NCI-H2081 treated with DMSO at 0.1 percent for 48 hours (cell line): Measurements from ENCODE around the gene FBXO41.
"Not testable (repeated sequence)": the region's sequence is repeated elsewhere in the genome, so short reads cannot be mapped to it uniquely, and the experiment has no call there.

Experiments used
- DNase-seq: peaks from one replicate; lab custom pipeline; 2025; lab: John Stamatoyannopoulos, UW

The FBXO41 gene

DNA sequence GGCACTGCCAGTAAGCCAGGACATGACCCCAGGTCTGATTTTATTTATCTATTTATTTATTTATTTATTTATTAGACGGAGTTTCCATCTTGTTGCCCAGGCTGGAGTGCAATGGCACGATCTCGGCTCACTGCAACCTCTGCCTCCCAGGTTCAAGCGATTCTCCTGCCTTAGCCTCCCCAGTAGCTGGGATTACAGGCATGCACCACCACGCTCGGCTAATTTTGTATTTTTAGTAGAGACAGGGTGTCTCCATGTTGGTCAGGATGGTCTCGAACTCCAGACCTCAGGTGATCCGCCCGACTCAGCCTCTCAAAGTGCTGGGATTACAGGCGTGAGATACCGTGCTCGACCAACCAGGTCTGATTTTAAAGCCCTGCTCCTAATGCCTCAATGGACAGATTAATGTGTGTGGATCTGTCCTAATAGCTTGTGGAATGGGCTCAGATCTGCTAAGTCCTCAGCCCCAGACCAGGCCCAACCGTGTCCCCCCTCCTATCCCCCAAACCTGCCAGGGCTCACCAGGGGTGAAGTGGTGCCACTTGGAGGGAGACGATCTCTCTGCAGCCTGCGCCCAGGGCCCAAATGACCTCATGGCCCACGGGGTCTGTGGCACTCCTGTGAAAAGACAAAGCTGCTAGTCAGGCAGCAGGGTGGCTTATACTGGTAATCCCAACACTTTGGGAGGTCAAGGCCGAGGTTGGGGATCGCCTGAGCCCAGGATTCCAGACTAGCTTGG, 21.4 kb downstream of the FBXO41 start:
- not testable (repeated sequence) for DNase-seq

DNA sequence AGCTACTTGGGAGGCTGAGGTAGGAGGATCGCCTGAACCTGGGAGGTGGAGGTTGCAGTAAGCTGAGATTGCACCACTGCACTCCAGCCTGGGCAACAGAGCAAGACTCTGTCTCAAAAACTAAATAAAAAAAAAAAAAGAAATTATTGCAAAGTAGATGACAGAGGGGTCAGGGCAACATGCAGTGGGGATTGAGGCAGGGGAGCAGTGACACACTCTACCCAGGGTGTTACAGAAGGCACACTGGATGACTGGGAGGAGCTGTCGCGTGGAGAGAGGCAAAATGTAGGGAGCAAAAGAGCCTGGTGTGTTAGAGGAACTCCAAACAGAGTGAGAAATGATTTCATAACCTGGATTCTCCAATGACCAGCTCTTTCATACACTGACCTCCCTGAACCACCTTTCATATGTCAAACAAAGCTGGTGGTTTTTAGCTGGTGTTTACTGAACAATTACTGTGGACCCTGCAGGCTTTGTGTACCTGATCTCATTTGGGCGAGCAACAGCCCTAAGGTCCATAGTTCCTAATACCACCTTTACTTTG, 22.1 kb downstream of the FBXO41 start:
- DNase-seq: no peak

- no peak for DNase-seq
Measured at GRCh38 chr2:73260338-73260984, 23.8 kb downstream of the FBXO41 start.

DNA sequence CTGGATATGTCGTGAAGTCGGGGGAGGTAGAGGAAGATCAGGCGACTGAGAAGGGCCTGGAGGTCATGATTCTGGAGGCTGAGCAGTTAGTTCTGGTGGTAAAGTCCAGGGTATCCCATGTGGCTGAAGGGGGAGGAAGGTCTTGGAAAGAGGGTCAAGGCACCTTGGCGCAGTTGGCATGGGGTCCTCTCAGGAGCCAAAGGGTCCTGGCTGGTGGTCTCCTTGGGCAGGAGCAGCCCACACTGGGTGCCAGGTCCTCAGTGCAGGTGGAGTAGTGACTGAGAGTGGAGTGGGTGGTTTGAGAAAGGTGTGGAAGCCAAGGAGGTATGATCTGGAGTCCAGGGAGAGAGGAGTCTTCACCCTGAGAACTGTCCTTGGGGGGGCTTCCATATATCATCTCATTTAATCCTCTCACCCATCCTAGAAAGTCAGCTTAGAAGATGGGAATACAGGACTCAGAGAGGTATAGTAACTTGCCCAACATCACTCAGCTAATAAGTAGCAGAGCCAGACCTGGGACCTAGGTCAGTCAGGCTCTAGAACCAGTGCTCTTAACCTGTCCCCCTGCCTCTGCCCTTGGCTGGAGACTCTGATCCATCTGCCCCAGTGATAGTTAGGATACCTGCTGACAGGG, 24.5 kb downstream of the FBXO41 start:
- no peak for DNase-seq

GRCh38 chr2:73259276-73259675, 25.0 kb downstream of the FBXO41 start:
- DNase-seq: no peak

DNA sequence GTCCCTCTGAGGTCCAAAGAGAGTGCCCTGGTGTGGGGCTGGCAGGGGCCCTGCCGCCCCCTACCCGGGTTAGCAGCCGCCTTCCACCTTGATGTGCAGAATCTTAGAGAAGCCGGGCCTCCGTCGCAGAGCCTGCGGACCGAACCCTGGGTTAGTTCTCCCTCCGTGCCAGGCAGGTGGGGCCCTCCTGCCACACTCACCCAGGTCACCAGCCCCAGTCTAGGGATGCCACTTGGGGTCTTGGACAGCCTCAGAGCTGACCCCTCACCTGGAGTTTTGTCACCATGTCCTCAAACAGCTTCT, 25.4 kb downstream of the FBXO41 start:
- DNase-seq: no peak

DNA sequence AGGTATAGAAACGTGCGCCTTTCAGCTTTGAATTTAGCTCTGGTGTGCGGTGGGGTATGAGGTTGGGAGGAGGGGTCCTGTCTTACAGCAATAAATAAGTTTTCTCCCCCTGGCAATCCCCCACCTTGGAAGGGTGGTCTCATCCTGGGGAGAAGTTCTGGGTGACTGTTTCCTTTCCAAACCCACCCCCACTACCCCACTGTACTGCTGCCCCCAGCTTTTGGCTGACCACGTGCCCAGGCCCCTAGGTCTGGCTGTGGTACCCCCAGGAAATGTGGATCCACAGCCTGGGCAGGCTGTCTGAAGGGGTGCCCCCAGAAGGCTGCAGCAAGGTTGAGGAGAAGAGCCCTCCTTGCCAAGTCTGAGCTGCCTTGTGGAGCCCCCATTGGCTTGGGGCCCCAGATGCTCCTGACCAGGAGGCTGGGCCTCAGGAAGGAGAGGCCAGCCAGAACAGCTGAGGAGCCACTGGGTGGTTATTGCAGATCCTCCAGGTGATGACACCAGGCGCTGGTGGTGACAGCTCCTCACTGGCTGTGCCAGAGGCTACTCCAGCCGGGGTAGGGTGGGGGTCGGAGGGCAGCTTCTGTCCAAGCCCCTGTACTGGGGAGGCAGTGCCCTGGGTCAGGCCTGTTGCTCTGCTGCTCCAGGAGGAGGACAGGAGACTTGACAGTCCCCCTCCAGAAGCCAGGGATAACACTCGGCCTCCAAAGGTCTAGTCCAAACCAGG, 25.9 kb downstream of the FBXO41 start:
- no peak for DNase-seq

DNA sequence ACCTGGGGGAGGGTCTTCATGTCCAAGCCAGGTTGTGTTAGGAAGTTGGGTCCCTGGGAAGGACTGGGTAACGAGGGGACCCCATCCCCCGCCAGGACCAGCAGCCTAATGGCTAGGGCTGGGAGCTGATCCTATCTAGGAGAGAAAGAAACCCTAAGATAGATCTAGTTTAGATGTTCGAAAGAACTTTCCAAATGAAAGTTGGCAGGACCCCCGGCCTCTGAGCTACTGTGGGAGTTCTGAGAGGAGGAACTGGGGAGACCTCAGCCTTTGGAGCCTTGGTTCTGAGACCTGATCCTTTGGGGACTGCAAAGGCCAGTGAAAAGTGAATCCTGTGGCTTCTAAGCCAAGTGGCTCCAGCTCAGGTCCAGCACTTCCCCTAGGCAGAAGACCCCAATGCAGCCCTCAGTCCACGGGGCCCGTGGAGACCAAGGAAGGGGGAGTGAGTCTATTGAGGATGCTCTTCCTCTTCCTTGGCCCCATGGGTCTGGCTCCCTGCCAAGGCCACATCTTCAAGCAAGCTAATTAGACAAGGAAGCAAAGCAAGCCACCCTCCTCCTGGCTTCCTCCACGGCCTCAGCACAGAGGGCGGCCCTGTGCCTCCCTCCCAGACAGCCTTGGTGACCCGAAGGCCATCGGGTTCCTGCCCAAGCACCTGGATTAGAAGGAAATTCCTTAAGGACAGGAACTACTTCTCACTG, 26.7 kb downstream of the FBXO41 start:
- no peak for DNase-seq

- no peak for DNase-seq
Measured at GRCh38 chr2:73257021-73257420, 27.3 kb downstream of the FBXO41 start.

GRCh38 chr2:73256618-73256922, 27.7 kb downstream of the FBXO41 start:
- no peak for DNase-seq

DNA sequence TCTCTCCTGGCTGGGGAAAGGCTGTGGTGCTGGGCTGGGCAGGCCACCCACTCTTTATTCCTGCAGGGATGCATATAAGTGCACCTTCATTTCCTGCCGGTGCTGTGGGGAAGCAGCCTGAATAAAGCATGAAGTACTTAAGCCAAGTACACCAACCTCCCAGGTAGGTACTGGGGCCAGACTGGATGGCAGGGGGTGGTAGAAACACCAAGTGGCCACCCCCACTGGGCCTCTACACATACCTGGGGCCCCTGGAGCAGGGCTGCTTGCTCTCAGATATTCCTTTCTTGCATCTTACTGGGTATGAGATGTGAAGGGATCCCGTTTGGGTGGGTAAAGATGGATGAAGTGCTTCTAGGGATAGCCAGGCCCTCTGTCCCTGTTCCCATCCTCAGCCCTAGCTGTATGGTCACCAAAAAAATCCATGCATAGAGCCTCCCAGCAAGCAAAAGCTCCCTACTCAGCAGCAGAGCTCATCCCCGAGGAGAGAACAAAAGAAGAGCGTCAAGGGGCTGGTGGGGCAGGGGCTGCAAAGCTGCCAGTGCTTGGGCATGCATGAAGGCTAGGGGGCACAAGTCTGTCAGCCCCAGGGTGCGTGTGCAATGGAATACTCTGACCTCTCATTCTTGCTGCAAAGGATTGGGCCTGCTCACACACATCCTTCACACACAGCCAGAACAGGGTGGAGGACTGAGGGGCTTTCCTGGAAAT, 28.2 kb downstream of the FBXO41 start:
- no peak for DNase-seq

- no peak for DNase-seq
Measured at GRCh38 chr2:73255007-73255644, 29.2 kb downstream of the FBXO41 start.

DNA sequence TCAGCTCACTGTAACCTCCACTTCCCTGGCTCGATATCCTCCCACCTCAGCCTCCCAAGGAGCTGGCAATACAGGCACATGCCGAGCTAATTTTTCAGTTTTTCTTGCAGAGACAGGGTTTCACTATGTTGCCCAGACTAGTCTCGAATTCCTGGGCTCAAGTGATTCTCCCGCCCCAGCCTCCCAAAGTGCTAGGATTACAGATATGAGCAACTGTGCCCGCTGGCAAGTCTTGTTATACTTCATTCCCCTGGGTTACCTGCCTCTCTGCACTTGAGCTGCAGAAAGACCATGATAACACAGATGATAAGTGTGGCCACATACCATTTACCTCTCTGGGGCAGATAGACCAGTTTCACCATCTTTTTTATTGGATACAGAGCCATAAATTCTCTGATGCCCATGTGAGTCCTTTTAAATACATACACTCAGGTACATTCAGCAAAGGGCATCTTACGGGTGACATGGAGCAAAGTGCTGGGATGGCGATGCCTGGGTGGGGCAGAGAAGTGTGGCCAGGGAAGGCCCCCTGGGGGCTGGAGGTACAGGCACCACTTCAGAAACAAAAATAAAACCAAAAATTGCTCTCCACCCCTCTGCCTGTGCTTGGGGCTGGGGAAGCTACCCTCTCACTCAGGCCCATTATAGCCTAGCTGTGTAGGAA, 29.8 kb downstream of the FBXO41 start:
- DNase-seq: no peak

DNA sequence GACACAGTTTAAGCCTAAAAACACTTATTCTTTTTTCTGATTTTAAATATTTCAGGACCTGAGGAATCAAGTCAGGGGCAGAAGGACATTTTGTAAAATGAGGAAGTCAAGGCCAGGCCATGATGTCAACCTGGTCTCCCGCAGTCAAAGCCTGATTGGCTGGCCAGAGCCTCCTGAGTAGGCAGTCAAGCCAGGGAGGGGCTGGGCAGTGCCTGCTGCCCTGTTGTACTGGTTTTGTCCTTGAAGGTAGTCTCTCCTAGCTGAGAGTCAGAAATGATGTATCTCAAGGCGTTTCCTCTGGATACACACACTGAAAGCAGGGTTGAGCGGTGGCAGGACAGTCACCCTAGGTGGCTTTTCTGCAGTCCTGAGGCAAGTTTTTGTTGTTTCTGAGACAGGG, 30.4 kb downstream of the FBXO41 start:
- DNase-seq: no peak

DNA sequence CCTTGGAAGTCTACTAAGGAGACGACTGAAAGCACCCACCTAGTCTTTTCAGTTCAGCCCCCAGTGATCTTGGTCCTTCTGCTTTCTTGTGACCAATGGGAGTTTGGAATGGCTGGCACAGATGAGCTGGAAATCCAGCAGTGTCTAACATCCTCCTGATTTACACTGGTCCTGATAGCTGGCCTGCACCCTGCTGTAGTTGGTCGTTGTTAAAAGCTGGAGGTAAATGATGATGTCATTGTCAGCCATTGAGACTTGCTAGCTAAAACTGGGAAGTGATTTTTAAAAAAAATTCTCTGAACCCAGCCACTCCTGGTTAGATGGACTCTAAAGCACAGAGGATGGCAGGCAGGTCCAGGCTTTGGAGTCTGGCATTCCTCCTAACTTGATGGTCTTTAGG, 30.9 kb downstream of the FBXO41 start:
- no peak for DNase-seq

DNA sequence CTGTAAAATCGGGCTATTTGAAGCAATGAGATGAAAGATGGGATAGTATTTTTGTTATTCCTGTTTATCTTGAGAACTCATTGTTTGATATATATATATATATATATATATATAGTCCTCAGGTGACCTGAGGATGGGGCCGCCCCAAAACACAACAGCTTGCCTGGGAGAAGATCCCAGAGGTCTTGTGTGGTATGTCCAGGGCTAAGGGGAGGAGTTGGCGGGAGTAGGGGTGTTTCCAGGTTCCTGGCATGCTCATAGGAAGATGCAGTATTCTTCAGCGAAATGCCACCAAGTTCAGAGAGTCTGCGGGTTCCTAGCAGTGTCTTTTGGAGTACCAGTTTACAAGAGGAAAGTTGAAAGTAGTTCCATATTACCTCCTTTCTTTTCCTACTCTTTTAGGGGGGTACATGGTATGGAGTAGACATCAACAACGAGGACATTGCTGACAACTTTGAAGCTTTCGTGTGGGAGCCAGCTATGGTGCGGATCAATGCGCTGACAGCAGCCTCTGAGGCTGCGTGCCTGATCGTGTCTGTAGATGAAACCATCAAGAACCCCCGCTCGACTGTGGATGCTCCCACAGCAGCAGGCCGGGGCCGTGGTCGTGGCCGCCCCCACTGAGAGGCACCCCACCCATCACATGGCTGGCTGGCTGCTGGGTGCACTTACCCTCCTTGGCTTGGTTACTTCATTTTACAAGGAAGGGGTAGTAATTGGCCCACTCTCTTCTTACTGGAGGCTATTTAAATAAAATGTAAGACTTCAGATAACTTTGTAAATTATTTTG, 31.8 kb downstream of the FBXO41 start:
- DNase-seq: no peak

- no peak for DNase-seq
Measured at GRCh38 chr2:73250872-73251846, 33.1 kb downstream of the FBXO41 start.

GRCh38 chr2:73249636-73250035, 34.6 kb downstream of the FBXO41 start:
- no peak for DNase-seq
